WTC11 (cell line): ENCODE data around the gene CLNK. TPM values are rescaled to one million over a fixed set of nuclear protein-coding genes. Genes with fewer than 3 reads are reported as not detected.

ENCODE experiments used
- ATAC-seq: fragments of 200-7000 bp; cut with Tn5 transposase; 2 replicates; pipeline ENCODE4 v1.10.0; 2021; ENCODE audit warnings: mild to moderate bottlenecking, moderate library complexity
- CTCF ChIA-PET: fragments of 300-600 bp; sonication (Branson Sonifier 250); formaldehyde crosslinking; loops from one replicate; lab custom pipeline; 2021; ENCODE audit warnings: antibody characterized with exemption; lab: Charles Lee
- POLR2A ChIA-PET: fragments of 350-600 bp; sonication (Branson Sonifier 250); formaldehyde crosslinking; loops from one replicate; lab custom pipeline; 2021; ENCODE audit warnings: antibody characterized with exemption; lab: Charles Lee
- DNase-seq: peaks from one replicate; pipeline ENCODE4 v3.0.0; 2021; ENCODE audit warnings: low spot score
- H3K27ac Mint-ChIP-seq: 2 replicates; pipeline ENCODE4 v1.8.0; 2021; ENCODE audit warnings: mixed read lengths
- H3K27me3 Mint-ChIP-seq: 2 replicates; pipeline ENCODE4 v1.8.0; 2021; ENCODE audit warnings: low read depth, mild to moderate bottlenecking, moderate library complexity, mixed read lengths
- H3K36me3 Mint-ChIP-seq: 2 replicates; pipeline ENCODE4 v1.8.0; 2021; ENCODE audit warnings: mixed read lengths
- H3K4me1 Mint-ChIP-seq: 2 replicates; pipeline ENCODE4 v1.8.0; 2022; ENCODE audit warnings: mixed read lengths
- H3K4me3 Mint-ChIP-seq: 2 replicates; pipeline ENCODE4 v1.8.0; 2021; ENCODE audit warnings: mild to moderate bottlenecking, moderate library complexity, mixed read lengths
- H3K9me3 Mint-ChIP-seq: 2 replicates; pipeline ENCODE4 v1.8.0; 2021; ENCODE audit warnings: mixed read lengths
- CBFB ChIP-seq: sonication (generic); formaldehyde crosslinking; IDR thresholded peaks from 2 replicates; pipeline ENCODE4 v1.8.1; 2022; ENCODE audit warnings: mild to moderate bottlenecking, low read depth, missing genetic modification reagents
- CDX4 ChIP-seq: fragments of 250-450 bp; sonication (Bioruptor Pico); IDR thresholded peaks from 2 replicates; pipeline ENCODE4 v1.9.0; 2021; ENCODE audit warnings: moderate library complexity, mild to moderate bottlenecking, inconsistent platforms, borderline replicate concordance
- CTCF ChIP-seq: fragments of 200-600 bp; IDR thresholded peaks from 2 replicates; pipeline ENCODE4 v1.8.0; 2022; ENCODE audit warnings: antibody characterized with exemption
- ETV6 ChIP-seq: sonication (generic); formaldehyde crosslinking; IDR thresholded peaks from 2 replicates; pipeline ENCODE4 v1.8.1; 2022; ENCODE audit warnings: mild to moderate bottlenecking, missing genetic modification reagents
- FOXP4 ChIP-seq: sonication (generic); formaldehyde crosslinking; IDR thresholded peaks from 2 replicates; pipeline ENCODE4 v1.8.0; 2022; ENCODE audit warnings: mild to moderate bottlenecking, missing genetic modification reagents
- GABPB1 ChIP-seq: sonication (generic); formaldehyde crosslinking; IDR thresholded peaks from 2 replicates; pipeline ENCODE4 v1.8.1; 2023; ENCODE audit warnings: mild to moderate bottlenecking, missing genetic modification reagents
- GTF2I ChIP-seq: fragments of 250-450 bp; sonication (Bioruptor Pico); conservative IDR thresholded peaks from 2 replicates; pipeline ENCODE4 v1.4.0; 2021; ENCODE audit warnings: mild to moderate bottlenecking
- IRF2 ChIP-seq: sonication (generic); formaldehyde crosslinking; IDR thresholded peaks from 2 replicates; pipeline ENCODE4 v1.8.0; 2022; ENCODE audit warnings: low read depth, missing genetic modification reagents, borderline replicate concordance
- KAT7 ChIP-seq: sonication (generic); formaldehyde crosslinking; IDR thresholded peaks from 2 replicates; pipeline ENCODE4 v1.8.1; 2023; ENCODE audit warnings: missing genetic modification reagents, mild to moderate bottlenecking, borderline replicate concordance
- PRDM15 ChIP-seq: sonication (generic); formaldehyde crosslinking; IDR thresholded peaks from 2 replicates; pipeline ENCODE4 v1.8.0; 2022; ENCODE audit warnings: missing genetic modification reagents
- RORB ChIP-seq: fragments of 250-450 bp; sonication (Bioruptor Pico); IDR thresholded peaks from 2 replicates; pipeline ENCODE4 v1.9.0; 2021; ENCODE audit warnings: mild to moderate bottlenecking
- SP1 ChIP-seq: sonication (generic); formaldehyde crosslinking; conservative IDR thresholded peaks from 2 replicates; pipeline ENCODE4 v1.8.1; 2022; ENCODE audit warnings: missing genetic modification reagents
- TCF7 ChIP-seq: sonication (generic); formaldehyde crosslinking; IDR thresholded peaks from 2 replicates; pipeline ENCODE4 v1.8.0; 2022; ENCODE audit warnings: mild to moderate bottlenecking, low read depth, missing genetic modification reagents, moderate library complexity
- TEAD4 ChIP-seq: sonication (generic); formaldehyde crosslinking; IDR thresholded peaks from 2 replicates; pipeline ENCODE4 v1.8.0; 2022; ENCODE audit warnings: mild to moderate bottlenecking, missing genetic modification reagents
- USF2 ChIP-seq: sonication (generic); formaldehyde crosslinking; IDR thresholded peaks from 2 replicates; pipeline ENCODE4 v1.8.1; 2023; ENCODE audit warnings: mild to moderate bottlenecking, missing genetic modification reagents, moderate library complexity
- ZBTB43 ChIP-seq: sonication (generic); formaldehyde crosslinking; IDR thresholded peaks from 2 replicates; pipeline ENCODE4 v1.8.1; 2023; ENCODE audit warnings: mild to moderate bottlenecking, missing genetic modification reagents
- ZNF219 ChIP-seq: sonication (generic); formaldehyde crosslinking; IDR thresholded peaks from 2 replicates; pipeline ENCODE4 v1.8.0; 2023; ENCODE audit warnings: missing genetic modification reagents, mild to moderate bottlenecking, borderline replicate concordance
- ZNF281 ChIP-seq: sonication (generic); formaldehyde crosslinking; IDR thresholded peaks from 2 replicates; pipeline ENCODE4 v1.8.0; 2023; ENCODE audit warnings: mild to moderate bottlenecking, missing genetic modification reagents
- ZNF317 ChIP-seq: sonication (generic); formaldehyde crosslinking; IDR thresholded peaks from 2 replicates; pipeline ENCODE4 v1.8.1; 2023; ENCODE audit warnings: low read depth, mild to moderate bottlenecking, moderate library complexity, missing genetic modification reagents, borderline replicate concordance
- total RNA-seq: library from RNA; stranded (reverse); gene quantifications from 3 replicates; pipeline ENCODE4 v1.2.3, GENCODE V29; 2021

Gene CLNK
- total RNA-seq, 1 experiment from 2014 or later: not detected

GRCh38 chr4:10582059-10582686 is 102.4 kb downstream of the CLNK start (continued):
- no peak for TF ChIP-seq ZNF219 (CRISPR knock-in tag)
- TF ChIP-seq ZNF281 (CRISPR knock-in tag): no peak
- no peak for TF ChIP-seq GTF2I (CRISPR knock-in tag)
- TF ChIP-seq CBFB (CRISPR knock-in tag): no peak
- no peak for TF ChIP-seq IRF2 (CRISPR knock-in tag)
- no peak for TF ChIP-seq ETV6

GRCh38 chr4:10581022-10581421 is 103.5 kb downstream of the CLNK start:
- H3K36me3 Mint-ChIP-seq: peaks cover 14% of the 10 kb centered on the region
- no peak overlapping the region for H3K27ac Mint-ChIP-seq
- ATAC-seq: no peak
- no peak overlapping the region for H3K4me3 Mint-ChIP-seq
- H3K9me3 Mint-ChIP-seq: peaks cover 49% of the 10 kb centered on the region
- DNase-seq: no peak
- peaks cover 10% of the 10 kb centered on the region for H3K4me1 Mint-ChIP-seq
- ChIA-PET POLR2A (no interaction called here), CTCF (no interaction called here)
- peaks cover 3% of the 10 kb centered on the region for H3K27me3 Mint-ChIP-seq
- TF ChIP-seq CDX4 (CRISPR knock-in tag) (no peak), SP1 (CRISPR knock-in tag) (no peak), CTCF (no peak), GABPB1 (CRISPR knock-in tag) (no peak), ZNF219 (CRISPR knock-in tag) (no peak), RORB (no peak), ZNF317 (CRISPR knock-in tag) (no peak), TEAD4 (CRISPR knock-in tag) (no peak), GTF2I (CRISPR knock-in tag) (no peak), ZNF281 (CRISPR knock-in tag) (no peak), FOXP4 (CRISPR knock-in tag) (no peak), USF2 (CRISPR knock-in tag) (no peak), KAT7 (CRISPR knock-in tag) (no peak), TCF7 (CRISPR knock-in tag) (no peak), ZBTB43 (no peak), PRDM15 (CRISPR knock-in tag) (no peak)
